D721Med (cell line): ENCODE results near the gene SLC2A6.
A peak's percentile ranks its signal among the peaks of the same experiment; 100 is the strongest.

Experiments used
- DNase-seq: peaks from one replicate; pipeline ENCODE4 v3.0.0; 2011; ENCODE audit warnings: low spot score; ENCODE audit not compliant: insufficient read length
- FAIRE-seq: peaks from 2 replicates; lab custom pipeline; 2011; peaks lifted over from hg19 to GRCh38; lab: Jason Lieb, UNC
- TF ChIP-seq, protein P1 (sequence below): IDR thresholded peaks from 2 replicates; pipeline ENCODE4 v1.5.1; 2012; ENCODE audit warnings: mild to moderate bottlenecking, control low read depth; ENCODE audit not compliant: insufficient read depth; ENCODE audit errors: missing control alignments

The SLC2A6 gene

DNA sequence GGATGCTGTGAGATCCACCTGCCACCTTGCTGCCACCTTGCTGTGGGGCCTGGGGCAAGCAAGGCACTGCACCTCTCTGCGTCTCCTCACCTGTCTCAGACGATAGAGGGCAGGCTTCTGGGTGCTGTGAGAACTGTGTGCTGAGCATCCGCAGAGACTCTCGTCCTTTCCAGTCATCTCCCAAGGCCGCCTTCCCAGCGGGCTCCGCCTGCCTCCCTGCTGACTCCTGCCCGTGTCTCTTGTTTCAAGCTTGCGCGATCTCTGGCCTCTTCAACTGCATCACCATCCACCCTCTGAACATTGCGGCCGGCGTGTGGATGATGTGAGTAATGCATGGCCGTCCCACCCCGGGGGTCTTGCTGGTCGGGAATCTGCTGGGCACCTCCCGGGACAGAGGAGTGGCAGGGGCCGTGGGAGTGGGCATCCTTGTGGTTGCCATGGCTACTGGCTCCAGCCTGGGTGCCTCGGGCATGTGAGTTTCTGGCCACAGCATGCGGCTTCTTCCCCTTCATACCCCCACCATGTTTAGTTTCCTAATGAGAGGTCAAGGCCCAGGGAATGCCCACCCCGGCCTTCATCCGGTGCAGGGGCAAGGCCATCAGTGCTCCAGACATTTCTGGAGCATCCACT is 15.6 kb downstream of the SLC2A6 start:
- TF ChIP-seq, protein P1, sequence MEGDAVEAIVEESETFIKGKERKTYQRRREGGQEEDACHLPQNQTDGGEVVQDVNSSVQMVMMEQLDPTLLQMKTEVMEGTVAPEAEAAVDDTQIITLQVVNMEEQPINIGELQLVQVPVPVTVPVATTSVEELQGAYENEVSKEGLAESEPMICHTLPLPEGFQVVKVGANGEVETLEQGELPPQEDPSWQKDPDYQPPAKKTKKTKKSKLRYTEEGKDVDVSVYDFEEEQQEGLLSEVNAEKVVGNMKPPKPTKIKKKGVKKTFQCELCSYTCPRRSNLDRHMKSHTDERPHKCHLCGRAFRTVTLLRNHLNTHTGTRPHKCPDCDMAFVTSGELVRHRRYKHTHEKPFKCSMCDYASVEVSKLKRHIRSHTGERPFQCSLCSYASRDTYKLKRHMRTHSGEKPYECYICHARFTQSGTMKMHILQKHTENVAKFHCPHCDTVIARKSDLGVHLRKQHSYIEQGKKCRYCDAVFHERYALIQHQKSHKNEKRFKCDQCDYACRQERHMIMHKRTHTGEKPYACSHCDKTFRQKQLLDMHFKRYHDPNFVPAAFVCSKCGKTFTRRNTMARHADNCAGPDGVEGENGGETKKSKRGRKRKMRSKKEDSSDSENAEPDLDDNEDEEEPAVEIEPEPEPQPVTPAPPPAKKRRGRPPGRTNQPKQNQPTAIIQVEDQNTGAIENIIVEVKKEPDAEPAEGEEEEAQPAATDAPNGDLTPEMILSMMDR = no peak
- DNase-seq = no peak
- no peak for FAIRE-seq

DNA sequence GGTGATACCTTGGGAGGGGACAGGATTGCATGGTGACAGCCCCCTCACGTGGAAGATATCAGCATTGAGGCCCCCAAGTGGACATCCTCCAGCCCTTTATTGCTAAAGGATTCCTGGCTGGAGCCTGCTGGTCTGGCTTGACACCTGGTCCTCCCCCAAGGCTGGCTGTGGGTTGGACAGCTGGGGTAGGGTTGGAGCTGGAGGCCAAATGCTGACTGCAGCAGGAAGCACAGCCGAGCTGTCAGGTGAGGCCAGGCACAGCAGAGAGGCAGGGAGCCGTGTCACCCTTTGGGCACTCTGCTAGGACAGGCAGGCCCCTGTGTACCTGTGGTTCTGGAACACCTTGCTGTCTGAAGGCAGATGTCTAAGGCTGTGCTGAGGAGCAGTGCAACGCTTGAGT is 16.9 kb downstream of the SLC2A6 start:
- no peak for FAIRE-seq

DNA sequence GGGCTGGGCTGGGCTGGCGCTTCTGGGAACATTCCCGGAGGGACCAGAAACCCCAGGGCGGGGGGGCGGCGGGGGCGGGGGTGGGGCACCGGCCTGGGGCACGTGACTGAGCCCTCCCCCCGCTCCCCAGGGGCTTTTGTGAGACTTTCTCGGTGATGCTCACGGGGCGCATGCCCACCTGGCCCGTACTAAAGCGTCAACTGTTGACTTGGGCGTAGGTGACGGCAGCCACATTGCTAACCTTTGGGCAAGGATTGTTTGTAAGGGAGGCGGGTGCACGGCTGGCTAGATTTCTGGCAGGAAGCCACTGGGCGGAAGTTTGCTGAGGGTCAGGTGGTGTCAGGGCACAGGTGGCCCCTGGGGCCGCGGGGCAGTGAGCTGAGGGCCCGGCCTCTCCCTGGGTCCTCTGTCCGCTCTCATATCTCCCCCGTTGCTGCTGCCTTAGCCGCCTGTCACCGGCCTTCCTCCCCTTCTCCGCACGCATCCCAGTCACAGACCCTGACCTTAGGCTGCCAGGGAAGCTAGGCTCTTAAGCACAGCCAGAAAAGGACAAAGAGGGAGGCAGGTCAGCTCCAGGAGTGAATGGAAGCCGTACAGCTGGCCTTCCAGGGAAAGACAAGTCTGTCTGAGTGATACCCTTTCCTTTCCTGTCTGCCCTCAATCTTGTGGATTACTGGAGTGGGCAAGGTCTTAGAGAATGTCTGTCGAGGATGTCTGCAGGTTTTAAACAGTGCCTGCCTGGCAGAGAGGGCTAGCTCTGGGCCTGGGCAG is 18.3 kb downstream of the SLC2A6 start:
- TF ChIP-seq, protein P1 = no peak
- no peak for FAIRE-seq

More for the DNA sequence above, 16.9 kb downstream of the SLC2A6 start:
- no peak for DNase-seq
- TF ChIP-seq, protein P1 = no peak

DNA sequence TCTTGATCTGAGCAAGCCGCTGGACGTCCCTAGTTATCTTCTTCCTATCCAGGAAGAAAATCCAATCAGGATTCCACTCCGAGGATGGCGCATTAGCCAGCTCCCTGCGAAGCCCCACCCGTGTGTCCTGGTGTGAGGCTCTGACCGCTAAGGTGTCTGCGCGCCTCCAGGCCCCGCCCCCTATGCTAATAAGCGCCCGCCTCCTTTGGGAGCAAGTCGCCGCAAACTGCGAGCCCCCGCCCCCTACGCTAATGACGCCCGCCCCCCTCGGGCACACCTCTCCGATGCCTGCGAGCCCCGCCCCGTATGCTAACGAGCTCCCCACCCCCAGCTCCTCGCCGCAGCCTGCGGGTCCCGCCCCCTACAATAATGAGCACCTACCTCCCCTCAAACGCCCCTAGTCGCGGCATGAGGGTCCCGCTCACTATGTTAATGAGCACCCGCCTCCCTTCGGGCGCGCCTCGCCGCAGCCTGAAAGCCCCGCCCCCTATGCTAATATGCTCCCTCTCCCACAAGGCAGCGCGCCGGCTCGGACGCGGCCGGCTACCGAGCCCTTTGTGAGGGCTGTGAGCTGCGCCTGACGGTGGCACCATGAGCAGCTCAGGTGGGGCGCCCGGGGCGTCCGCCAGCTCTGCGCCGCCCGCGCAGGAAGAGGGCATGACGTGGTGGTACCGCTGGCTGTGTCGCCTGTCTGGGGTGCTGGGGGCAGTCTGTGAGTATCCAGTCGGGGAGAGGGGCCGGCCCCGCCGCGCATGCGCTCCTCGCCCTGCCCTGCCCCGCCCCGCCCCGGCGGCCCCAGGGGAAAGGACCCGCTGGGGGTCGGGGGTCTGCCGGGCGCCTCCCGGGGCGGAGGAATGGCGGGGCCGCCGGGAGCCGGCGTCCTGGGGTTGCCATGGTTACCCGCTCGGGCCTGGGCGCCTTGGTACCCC is 19.2 kb downstream of the SLC2A6 start, which contains the start of gene CACFD1:
TSS of gene CACFD1 (plus strand) at position 503 of the 929 bp plus-strand sequence. CDS start at position 592, 89 bp downstream.
- DNase-seq (peak; percentile 99), FAIRE-seq (no peak)
- TF ChIP-seq, protein P1 = no peak

More for the DNA sequence above, 18.3 kb downstream of the SLC2A6 start:
- peak; percentile 91 for DNase-seq

DNA sequence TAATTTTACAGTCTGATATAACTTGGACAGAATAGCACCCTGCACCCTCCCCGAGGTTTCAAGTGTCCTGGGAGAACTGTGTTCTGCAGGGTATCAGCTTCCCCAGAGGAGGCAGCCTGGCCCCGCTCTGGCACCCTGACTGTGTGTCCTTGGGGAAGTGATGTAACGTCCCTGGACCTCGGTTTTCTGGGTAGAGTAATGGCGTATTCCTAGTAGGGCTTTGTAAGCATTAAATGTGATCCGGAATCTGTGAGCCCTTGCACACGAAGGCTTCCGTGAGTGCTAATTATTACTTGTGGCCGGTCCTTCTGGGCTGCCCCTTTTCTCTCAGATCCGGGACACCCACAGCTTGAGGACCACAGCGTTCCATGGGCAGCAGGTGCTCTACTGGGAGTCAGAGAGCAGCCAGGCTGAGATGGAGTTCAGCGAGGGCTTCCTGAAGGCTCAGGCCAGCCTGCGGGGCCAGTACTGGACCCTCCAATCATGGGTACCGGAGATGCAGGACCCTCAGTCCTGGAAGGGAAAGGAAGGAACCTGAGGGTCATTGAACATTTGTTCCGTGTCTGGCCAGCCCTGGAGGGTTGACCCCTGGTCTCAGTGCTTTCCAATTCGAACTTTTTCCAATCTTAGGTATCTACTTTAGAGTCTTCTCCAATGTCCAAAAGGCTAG is 20.1 kb downstream of the SLC2A6 start:
- TF ChIP-seq, protein P1 = no peak
- FAIRE-seq = no peak
- no peak for DNase-seq

DNA sequence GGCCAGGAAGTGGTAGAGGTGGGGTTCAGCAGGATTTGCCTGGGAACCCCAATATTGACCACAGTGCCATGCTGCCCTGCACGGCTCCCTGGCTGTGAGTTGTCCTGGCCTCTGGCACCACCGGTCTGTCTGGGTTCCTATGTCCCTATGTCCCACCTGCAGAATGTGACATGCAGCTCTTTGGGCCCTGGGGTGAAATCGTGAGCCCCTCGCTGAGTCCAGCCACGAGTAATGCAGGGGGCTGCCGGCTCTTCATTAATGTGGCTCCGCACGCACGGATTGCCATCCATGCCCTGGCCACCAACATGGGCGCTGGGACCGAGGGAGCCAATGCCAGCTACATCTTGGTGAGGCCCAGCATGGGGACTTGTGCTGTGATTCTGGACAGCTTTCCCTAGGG is 21.2 kb downstream of the SLC2A6 start:
- FAIRE-seq = no peak
- no peak for DNase-seq
- TF ChIP-seq, protein P1 = no peak
